Natural killer cell treated with Interleukin-12 subunit alpha and Interleukin-12 subunit beta and Interleukin-15 and Interleukin-18, amount 100 ng/mL, for 72 hours (primary cell): ENCODE measurements around the gene TARS3. TPM values are rescaled to one million over a fixed set of nuclear protein-coding genes. Genes with fewer than 3 reads are reported as not detected.
"Not testable (repeated sequence)": the region's sequence is repeated elsewhere in the genome, so short reads cannot be mapped to it uniquely, and the experiment has no call there.

Experiments used
- ATAC-seq, 2 donors: fragments of 150-1000 bp; cut with Tn5 transposase in 1 of 2; sonication (Bioruptor Pico), chemical (Tn5 transposase) in 1 of 2; 2 replicates each; pipeline ENCODE4 v1.10.0; 2021
- DNase-seq: peaks from one replicate; pipeline ENCODE4 v3.0.0; 2022; ENCODE audit warnings: low spot score
- H3K27ac Mint-ChIP-seq, 2 donors: 1 replicate in 1 of 2; 2 replicates in 1 of 2; pipeline ENCODE4 v1.8.0; 2022; ENCODE audit warnings: mixed read lengths in 2 of 2, mild to moderate bottlenecking in 1 of 2, moderate library complexity in 1 of 2
- H3K27me3 Mint-ChIP-seq, 2 donors: 1 replicate in 1 of 2; 2 replicates in 1 of 2; pipeline ENCODE4 v1.8.0; 2022; ENCODE audit warnings: mixed read lengths in 2 of 2
- H3K36me3 Mint-ChIP-seq: one replicate; pipeline ENCODE4 v1.8.0; 2022; ENCODE audit warnings: mixed read lengths
- H3K4me1 Mint-ChIP-seq, 2 donors: 1 replicate in 1 of 2; 2 replicates in 1 of 2; pipeline ENCODE4 v1.8.0; 2022; ENCODE audit warnings: low read depth in 2 of 2, mixed read lengths in 2 of 2, mild to moderate bottlenecking in 1 of 2
- H3K4me3 Mint-ChIP-seq: one replicate; pipeline ENCODE4 v1.8.0; 2022; ENCODE audit warnings: mixed read lengths
- H3K9me3 Mint-ChIP-seq: 2 replicates; pipeline ENCODE4 v1.8.0; 2022; ENCODE audit warnings: mixed read lengths
- total RNA-seq, 2 donors: library from RNA; stranded (reverse); gene quantifications; one replicate each; pipeline ENCODE4 v1.2.3, GENCODE V29; 2022

Gene TARS3
- total RNA-seq, 2 donors from 2014 or later: 9.1 to 15.8 TPM

- Mint-ChIP-seq H3K4me3 (no peak overlapping the region), H3K4me1 (peaks cover 15 to 18% of the 10 kb centered on the region in 2 donors), H3K27me3 (no peaks in the 10 kb centered on the region), H3K27ac (no peak overlapping the region), H3K36me3 (peaks cover 12% of the 10 kb centered on the region), H3K9me3 (no peaks in the 10 kb centered on the region)
- no peak for ATAC-seq
- DNase-seq: no peak
Observed at GRCh38 chr15:101639667-101640066, 84.6 kb downstream of the TARS3 start.

- Mint-ChIP-seq H3K4me3 (no peak overlapping the region), H3K36me3 (peaks cover 8% of the 10 kb centered on the region), H3K27ac (no peak overlapping the region), H3K9me3 (no peaks in the 10 kb centered on the region), H3K4me1 (peaks cover 15% of the 10 kb centered on the region in 2 donors), H3K27me3 (no peaks in the 10 kb centered on the region)
- ATAC-seq (no peak), DNase-seq (no peak)
Observed at GRCh38 chr15:101637919-101638318, 86.4 kb downstream of the TARS3 start.

GRCh38 chr15:101637516-101637915 lies 86.8 kb downstream of the TARS3 start:
- no peak overlapping the region for H3K27ac Mint-ChIP-seq
- H3K4me1 Mint-ChIP-seq: peaks cover 13% of the 10 kb centered on the region in 2 donors
- H3K36me3 Mint-ChIP-seq: peaks cover 6% of the 10 kb centered on the region
- H3K4me3 Mint-ChIP-seq: no peak overlapping the region
- DNase-seq (no peak), ATAC-seq (no peak)
- H3K27me3 Mint-ChIP-seq: no peaks in the 10 kb centered on the region
- no peaks in the 10 kb centered on the region for H3K9me3 Mint-ChIP-seq

- Mint-ChIP-seq H3K27ac (no peak overlapping the region), H3K4me1 (peaks cover 8% of the 10 kb centered on the region in 2 donors), H3K36me3 (peaks cover 2% of the 10 kb centered on the region), H3K9me3 (no peaks in the 10 kb centered on the region), H3K27me3 (no peaks in the 10 kb centered on the region), H3K4me3 (no peak overlapping the region)
- ATAC-seq (no peak), DNase-seq (no peak)
Observed at GRCh38 chr15:101637038-101637437, 87.2 kb downstream of the TARS3 start.

- Mint-ChIP-seq H3K9me3 (no peaks in the 10 kb centered on the region), H3K4me1 (peaks cover 3 to 4% of the 10 kb centered on the region in 2 donors), H3K36me3 (no peaks in the 10 kb centered on the region), H3K27me3 (no peaks in the 10 kb centered on the region), H3K4me3 (no peak overlapping the region), H3K27ac (no peak overlapping the region)
- no peak for ATAC-seq
- no peak for DNase-seq
Observed at GRCh38 chr15:101635944-101636727, 88.1 kb downstream of the TARS3 start.

- DNase-seq: no peak
- no peaks in the 10 kb centered on the region for H3K4me1 Mint-ChIP-seq
- no peak for ATAC-seq
- H3K36me3 Mint-ChIP-seq: no peaks in the 10 kb centered on the region
- H3K27me3 Mint-ChIP-seq: no peaks in the 10 kb centered on the region
- no peak overlapping the region for H3K4me3 Mint-ChIP-seq
- no peak overlapping the region for H3K27ac Mint-ChIP-seq
- H3K9me3 Mint-ChIP-seq: no peaks in the 10 kb centered on the region
Observed at GRCh38 chr15:101633356-101633755, 90.9 kb downstream of the TARS3 start.

- not testable (repeated sequence) for H3K27me3 Mint-ChIP-seq, H3K4me3 Mint-ChIP-seq, ATAC-seq, H3K9me3 Mint-ChIP-seq, H3K27ac Mint-ChIP-seq, DNase-seq
- Mint-ChIP-seq H3K4me1 (peaks cover 21 to 36% of the 10 kb centered on the region in 2 donors), H3K36me3 (peaks cover 29% of the 10 kb centered on the region)
Observed at GRCh38 chr15:101626729-101627128, 97.5 kb downstream of the TARS3 start.

- Mint-ChIP-seq H3K4me3 (no peak overlapping the region), H3K27me3 (no peaks in the 10 kb centered on the region), H3K9me3 (no peaks in the 10 kb centered on the region), H3K27ac (no peak overlapping the region), H3K4me1 (peaks cover 21 to 36% of the 10 kb centered on the region in 2 donors), H3K36me3 (peaks cover 29% of the 10 kb centered on the region)
- ATAC-seq: no peak
- no peak for DNase-seq
Observed at GRCh38 chr15:101625980-101626379, 98.3 kb downstream of the TARS3 start.

GRCh38 chr15:101625184-101625583 lies 99.1 kb downstream of the TARS3 start:
- ATAC-seq (no peak), DNase-seq (no peak)
- Mint-ChIP-seq H3K27me3 (no peaks in the 10 kb centered on the region), H3K36me3 (peaks cover 29% of the 10 kb centered on the region), H3K4me3 (no peak overlapping the region), H3K4me1 (peaks cover 21 to 36% of the 10 kb centered on the region in 2 donors), H3K27ac (no peak overlapping the region), H3K9me3 (no peaks in the 10 kb centered on the region)

GRCh38 chr15:101623367-101624304 lies 100.6 kb downstream of the TARS3 start:
- Mint-ChIP-seq H3K27me3 (no peaks in the 10 kb centered on the region), H3K9me3 (no peaks in the 10 kb centered on the region), H3K27ac (no peak overlapping the region), H3K4me3 (no peak overlapping the region), H3K4me1 (peaks cover 21 to 36% of the 10 kb centered on the region in 2 donors), H3K36me3 (peaks cover 29% of the 10 kb centered on the region)
- no peak for DNase-seq
- no peak for ATAC-seq

GRCh38 chr15:101621961-101622360 lies 102.3 kb downstream of the TARS3 start:
- H3K9me3 Mint-ChIP-seq: no peaks in the 10 kb centered on the region

GRCh38 chr15:101620671-101621070 lies 103.6 kb downstream of the TARS3 start:
- H3K9me3 Mint-ChIP-seq: no peaks in the 10 kb centered on the region

More at GRCh38 chr15:101621961-101622360, 102.3 kb downstream of the TARS3 start:
- DNase-seq (no peak), ATAC-seq (no peak)
- Mint-ChIP-seq H3K27ac (no peak overlapping the region), H3K4me1 (peaks cover 21 to 36% of the 10 kb centered on the region in 2 donors), H3K36me3 (peaks cover 29% of the 10 kb centered on the region), H3K27me3 (no peaks in the 10 kb centered on the region), H3K4me3 (no peak overlapping the region)

GRCh38 chr15:101619615-101619865 lies 104.7 kb downstream of the TARS3 start:
- no peak for ATAC-seq
- peaks cover 14 to 23% of the 10 kb centered on the region in 2 donors for H3K4me1 Mint-ChIP-seq

More at GRCh38 chr15:101620671-101621070, 103.6 kb downstream of the TARS3 start:
- Mint-ChIP-seq H3K36me3 (peaks cover 22% of the 10 kb centered on the region), H3K27me3 (no peaks in the 10 kb centered on the region), H3K27ac (no peak overlapping the region), H3K4me3 (no peak overlapping the region), H3K4me1 (peaks cover 17 to 29% of the 10 kb centered on the region in 2 donors)
- ATAC-seq (no peak), DNase-seq (no peak)

More at GRCh38 chr15:101619615-101619865, 104.7 kb downstream of the TARS3 start:
- Mint-ChIP-seq H3K27me3 (no peaks in the 10 kb centered on the region), H3K9me3 (no peaks in the 10 kb centered on the region), H3K27ac (no peak overlapping the region), H3K4me3 (no peak overlapping the region), H3K36me3 (peaks cover 22% of the 10 kb centered on the region)
- DNase-seq: no peak
